AG10803 (cell line): ENCODE measurements around the gene RPL28.

Experiments
- DNase-seq: peaks from one replicate; pipeline ENCODE4 v3.0.0; 2010; ENCODE audit warnings: low read depth
- H3K4me3 ChIP-seq: 2 replicates; pipeline ENCODE4 v1.5.1; 2011; ENCODE audit warnings: mild to moderate bottlenecking, low read length, control low read depth
- CTCF ChIP-seq: conservative IDR thresholded peaks from 2 replicates; pipeline ENCODE4 v1.5.1; 2011; ENCODE audit warnings: mild to moderate bottlenecking, low read length, control low read depth, inconsistent platforms

RPL28 gene

GRCh38 chr19:55377356-55378131 lies 8.2 kb upstream of the RPL28 start:
- DNase-seq, result no peak
- no peak for TF ChIP-seq CTCF
- H3K4me3 ChIP-seq, result no peak overlapping the region

- no peak for DNase-seq
- TF ChIP-seq CTCF, result no peak
- no peak overlapping the region for H3K4me3 ChIP-seq
Observed at GRCh38 chr19:55379174-55379573, 6.6 kb upstream of the RPL28 start.

GRCh38 chr19:55382013-55382412 lies 3.7 kb upstream of the RPL28 start:
- TF ChIP-seq CTCF, result no peak
- H3K4me3 ChIP-seq, result no peak overlapping the region

GRCh38 chr19:55382522-55383054 lies 3.1 kb upstream of the RPL28 start:
- no peak overlapping the region for H3K4me3 ChIP-seq
- DNase-seq, result no peak
- no peak for TF ChIP-seq CTCF

More at GRCh38 chr19:55382013-55382412, 3.7 kb upstream of the RPL28 start:
- no peak for DNase-seq

GRCh38 chr19:55383279-55384130 lies 2.2 kb upstream of the RPL28 start:
- peak; percentile 62 for DNase-seq
- no peak; the same call in 1 of the 2 replicates for TF ChIP-seq CTCF
- H3K4me3 ChIP-seq, result peak overlapping the region; percentile 55

- no peak for DNase-seq
- H3K4me3 ChIP-seq, result peak within 1 kb of the TSS; percentile 60
- TF ChIP-seq CTCF, result no peak
Observed at GRCh38 chr19:55384131-55384919, 1.4 kb upstream of the RPL28 start, which contains the start of gene TMEM238. Gene TMEM238 (minus strand): TSS chr19:55384292. CDS start chr19:55384259, 33 bp downstream.
